IgD-negative memory B cell (primary cell): Measurements from ENCODE around the gene SRGAP2. TPM values are rescaled to one million over a fixed set of nuclear protein-coding genes. Genes with fewer than 3 reads are reported as not detected.
"Not testable (repeated sequence)": the region's sequence is repeated elsewhere in the genome, so short reads cannot be mapped to it uniquely, and the experiment has no call there.

Experiments used
- H3K27ac Mint-ChIP-seq, 3 donors: one replicate each; pipeline ENCODE4 v1.8.0; 2020 to 2022; ENCODE audit warnings: mild to moderate bottlenecking in 3 of 3, mixed read lengths in 3 of 3, moderate library complexity in 1 of 3
- H3K27me3 Mint-ChIP-seq: one replicate; pipeline ENCODE4 v1.8.0; 2021; ENCODE audit warnings: mixed read lengths
- H3K36me3 Mint-ChIP-seq: one replicate; pipeline ENCODE4 v1.8.0; 2020; ENCODE audit warnings: mild to moderate bottlenecking, mixed read lengths
- H3K4me1 Mint-ChIP-seq, 3 donors: one replicate each; pipeline ENCODE4 v1.8.0; 2020 to 2022; ENCODE audit warnings: mixed read lengths in 3 of 3, mild to moderate bottlenecking in 1 of 3
- H3K4me3 Mint-ChIP-seq, 4 donors: one replicate each; pipeline ENCODE4 v1.8.0; 2020 to 2022; ENCODE audit warnings: mild to moderate bottlenecking in 4 of 4, mixed read lengths in 4 of 4, moderate library complexity in 3 of 4
- H3K9me3 Mint-ChIP-seq, 3 donors: one replicate each; pipeline ENCODE4 v1.8.0; 2020 to 2021; ENCODE audit warnings: mixed read lengths in 3 of 3, mild to moderate bottlenecking in 1 of 3
- polyA plus RNA-seq: library from polyadenylated mRNA; unstranded; fragments of 300-500 nt; fragmentation: Illumina TruSeq; gene quantifications from one replicate; pipeline ENCODE4 v1.2.3, GENCODE V29; 2021

SRGAP2 gene
- polyA plus RNA-seq, 1 donor from 2014 or later: 22.8 TPM

GRCh38 chr1:206229286-206229685, 25.9 kb downstream of the SRGAP2 start:
- H3K4me3 Mint-ChIP-seq, H3K36me3 Mint-ChIP-seq, H3K4me1 Mint-ChIP-seq, H3K27ac Mint-ChIP-seq, H3K9me3 Mint-ChIP-seq, H3K27me3 Mint-ChIP-seq: not testable (repeated sequence)

DNA sequence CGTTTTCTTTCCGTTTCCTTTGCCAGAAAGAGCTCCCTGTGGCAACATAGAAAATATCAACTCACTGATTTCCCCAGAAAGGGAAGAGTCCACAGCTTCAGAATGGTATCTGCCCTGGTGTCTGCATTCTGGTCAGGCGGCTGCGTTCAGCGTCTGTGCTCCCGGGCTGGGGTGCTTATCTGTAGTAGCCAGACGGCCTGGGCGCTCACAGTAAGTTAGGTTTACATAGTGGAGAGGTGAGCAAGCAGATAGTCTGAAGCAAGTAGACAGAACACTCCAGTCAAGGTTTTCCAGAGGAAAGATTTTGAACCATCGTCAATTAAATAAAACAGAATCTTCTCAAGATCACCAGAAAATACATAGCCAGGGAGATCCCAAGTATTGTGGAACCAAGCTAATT, 28.6 kb downstream of the SRGAP2 start:
- not testable (repeated sequence) for H3K4me3 Mint-ChIP-seq, H3K4me1 Mint-ChIP-seq, H3K27ac Mint-ChIP-seq, H3K36me3 Mint-ChIP-seq, H3K9me3 Mint-ChIP-seq, H3K27me3 Mint-ChIP-seq

- H3K36me3 Mint-ChIP-seq, H3K27ac Mint-ChIP-seq, H3K9me3 Mint-ChIP-seq, H3K27me3 Mint-ChIP-seq, H3K4me1 Mint-ChIP-seq, H3K4me3 Mint-ChIP-seq: not testable (repeated sequence)
Measured at GRCh38 chr1:206232970-206233645, 29.8 kb downstream of the SRGAP2 start.

DNA sequence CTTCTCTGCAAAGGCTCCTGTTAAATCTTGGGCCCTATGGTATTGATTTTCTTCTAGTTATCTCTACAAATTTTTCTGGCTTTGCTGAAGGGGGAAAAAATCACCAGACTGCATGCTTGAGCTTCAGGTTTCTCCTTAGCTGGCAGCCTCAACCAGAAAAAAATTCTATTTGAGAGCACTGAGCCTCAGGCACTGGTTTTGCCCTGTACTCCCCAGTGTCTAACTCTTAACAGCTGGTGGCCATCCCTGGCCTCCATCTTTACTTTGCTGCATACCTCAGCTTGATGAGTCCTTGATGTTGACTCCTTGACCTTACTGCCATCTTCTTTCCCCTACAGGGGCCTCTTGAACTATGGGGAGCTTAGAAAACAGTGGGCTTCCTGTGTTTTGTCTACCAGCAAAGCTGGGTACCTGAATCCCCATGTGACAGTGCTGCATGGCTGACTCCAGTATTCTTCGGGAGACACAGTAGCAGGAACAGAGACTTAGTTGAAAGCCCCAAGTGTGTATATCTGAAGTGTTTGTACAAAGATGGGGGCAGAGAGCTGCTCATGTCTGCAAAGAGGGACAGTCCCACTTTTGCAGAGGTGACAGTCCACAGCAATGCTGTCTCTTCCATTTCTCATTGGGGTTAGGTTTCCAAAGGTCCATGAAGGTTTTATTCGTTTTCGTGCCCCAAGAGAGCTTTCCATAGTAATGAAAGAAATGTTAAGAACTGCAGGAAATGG, 31.0 kb downstream of the SRGAP2 start:
- not testable (repeated sequence) for H3K9me3 Mint-ChIP-seq, H3K27ac Mint-ChIP-seq, H3K4me3 Mint-ChIP-seq, H3K27me3 Mint-ChIP-seq, H3K4me1 Mint-ChIP-seq, H3K36me3 Mint-ChIP-seq

DNA sequence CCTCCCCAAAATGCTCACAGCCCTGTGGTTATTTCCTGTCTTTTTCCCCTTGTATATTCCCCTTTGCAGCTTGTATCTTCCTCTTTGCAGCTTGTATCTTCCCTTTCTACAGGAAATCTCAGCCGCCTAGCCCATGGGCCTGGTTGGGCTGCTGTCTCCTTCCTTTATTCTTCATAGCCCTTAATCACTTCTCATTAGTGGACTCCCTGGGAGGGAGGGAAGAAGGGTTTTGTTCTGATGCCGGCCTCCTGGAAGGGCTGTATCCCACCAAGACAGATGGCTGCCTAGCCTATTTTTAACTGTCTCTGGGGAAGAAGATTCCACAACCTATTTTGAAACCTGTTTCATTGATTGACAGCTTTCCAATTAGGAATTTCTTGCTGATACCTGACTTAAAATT, 31.8 kb downstream of the SRGAP2 start:
- not testable (repeated sequence) for H3K27me3 Mint-ChIP-seq, H3K9me3 Mint-ChIP-seq, H3K27ac Mint-ChIP-seq, H3K4me1 Mint-ChIP-seq, H3K36me3 Mint-ChIP-seq, H3K4me3 Mint-ChIP-seq

- Mint-ChIP-seq H3K4me3 (peak overlapping the region in 1 of 4 donors; percentile 55), H3K27ac (peak overlapping the region; percentile 46 to 87 (median 56))
Measured at GRCh38 chr1:206240288-206240687, 36.9 kb downstream of the SRGAP2 start.

DNA sequence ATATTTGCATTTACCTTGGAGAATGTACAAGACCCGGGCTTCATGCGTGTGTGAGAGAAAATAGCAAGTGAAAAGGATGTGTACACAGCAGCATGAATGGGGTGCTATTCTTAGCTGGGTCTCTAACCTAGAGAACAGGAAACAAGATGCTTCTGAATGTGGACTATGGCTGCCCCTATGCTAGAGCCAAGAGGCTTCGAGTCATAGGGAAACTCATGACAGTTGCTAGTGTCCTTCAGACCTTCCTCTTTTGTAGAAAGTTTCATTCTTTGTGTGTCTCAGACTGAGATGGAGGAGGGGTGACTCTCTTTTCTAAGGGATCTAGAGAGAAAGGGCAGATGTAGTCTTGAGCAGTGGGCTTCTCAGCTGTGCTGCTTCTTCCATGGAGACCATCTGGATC, 40.0 kb downstream of the SRGAP2 start:
- H3K27me3 Mint-ChIP-seq, H3K4me1 Mint-ChIP-seq, H3K36me3 Mint-ChIP-seq, H3K9me3 Mint-ChIP-seq: not testable (repeated sequence)
- Mint-ChIP-seq H3K27ac (peak overlapping the region in 1 of 3 donors; percentile 76), H3K4me3 (peak overlapping the region in 2 of 4 donors; percentile 4 to 25)

More at GRCh38 chr1:206240288-206240687, 36.9 kb downstream of the SRGAP2 start:
- not testable (repeated sequence) for H3K4me1 Mint-ChIP-seq, H3K9me3 Mint-ChIP-seq, H3K36me3 Mint-ChIP-seq, H3K27me3 Mint-ChIP-seq

DNA sequence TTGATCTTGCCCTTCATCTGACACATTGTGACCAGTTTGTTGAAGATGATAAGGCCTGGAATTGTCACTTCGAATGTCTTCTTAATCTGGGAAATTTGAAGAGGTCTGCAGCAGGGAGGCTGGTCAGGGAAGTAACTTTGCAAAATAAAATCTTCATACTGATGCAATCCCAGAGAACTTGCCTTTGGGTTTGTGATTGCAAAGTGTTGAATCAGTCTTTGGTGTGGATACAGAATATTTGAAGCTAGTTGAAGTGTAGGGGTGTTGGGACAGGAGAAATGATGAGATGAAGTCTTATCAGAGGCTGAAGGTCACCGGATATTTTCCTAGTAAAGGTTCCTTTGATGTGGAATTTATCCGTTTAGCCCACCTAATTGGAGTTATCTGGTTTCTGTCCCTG, 42.1 kb downstream of the SRGAP2 start:
- H3K4me3 Mint-ChIP-seq, H3K9me3 Mint-ChIP-seq, H3K27ac Mint-ChIP-seq: not testable (repeated sequence)

DNA sequence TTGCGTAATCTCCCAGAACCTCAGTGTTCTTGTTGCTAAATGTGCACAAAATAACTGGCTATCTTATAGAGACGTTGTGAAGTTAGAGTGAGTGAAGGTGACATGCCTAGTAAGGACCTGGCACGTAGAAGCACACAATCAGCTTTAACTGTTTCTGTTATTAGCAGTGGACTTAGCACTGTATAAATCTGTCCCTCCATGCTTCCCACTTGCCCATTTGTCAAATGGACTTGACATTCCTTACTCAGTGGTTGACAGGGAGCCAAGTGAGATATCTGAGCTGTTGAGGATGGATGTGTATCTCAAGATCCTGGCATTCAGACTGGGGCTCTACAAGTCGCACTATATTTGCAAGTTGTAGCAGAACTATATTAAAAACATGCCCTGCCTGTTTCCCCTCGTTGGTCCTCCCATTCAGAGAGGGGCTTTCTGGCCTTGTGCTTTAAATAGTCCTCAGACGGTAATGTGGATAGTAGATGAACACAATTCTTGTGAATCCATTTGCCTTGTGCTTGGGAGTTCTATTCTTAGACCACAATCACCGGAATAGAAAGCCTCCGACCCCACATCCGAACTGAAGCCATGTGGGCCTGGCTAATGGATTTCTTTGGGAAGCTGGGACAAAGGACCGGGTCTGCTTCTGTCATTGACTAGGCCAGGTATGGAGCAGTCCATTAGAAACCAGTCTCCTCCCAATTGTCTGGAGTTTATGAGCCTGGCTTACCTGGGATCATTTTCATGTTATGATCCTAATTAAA, 43.0 kb downstream of the SRGAP2 start:
- H3K9me3 Mint-ChIP-seq, H3K27me3 Mint-ChIP-seq, H3K4me3 Mint-ChIP-seq, H3K4me1 Mint-ChIP-seq, H3K27ac Mint-ChIP-seq, H3K36me3 Mint-ChIP-seq: not testable (repeated sequence)

More for the DNA sequence above, 42.1 kb downstream of the SRGAP2 start:
- H3K4me1 Mint-ChIP-seq, H3K27me3 Mint-ChIP-seq, H3K36me3 Mint-ChIP-seq: not testable (repeated sequence)

DNA sequence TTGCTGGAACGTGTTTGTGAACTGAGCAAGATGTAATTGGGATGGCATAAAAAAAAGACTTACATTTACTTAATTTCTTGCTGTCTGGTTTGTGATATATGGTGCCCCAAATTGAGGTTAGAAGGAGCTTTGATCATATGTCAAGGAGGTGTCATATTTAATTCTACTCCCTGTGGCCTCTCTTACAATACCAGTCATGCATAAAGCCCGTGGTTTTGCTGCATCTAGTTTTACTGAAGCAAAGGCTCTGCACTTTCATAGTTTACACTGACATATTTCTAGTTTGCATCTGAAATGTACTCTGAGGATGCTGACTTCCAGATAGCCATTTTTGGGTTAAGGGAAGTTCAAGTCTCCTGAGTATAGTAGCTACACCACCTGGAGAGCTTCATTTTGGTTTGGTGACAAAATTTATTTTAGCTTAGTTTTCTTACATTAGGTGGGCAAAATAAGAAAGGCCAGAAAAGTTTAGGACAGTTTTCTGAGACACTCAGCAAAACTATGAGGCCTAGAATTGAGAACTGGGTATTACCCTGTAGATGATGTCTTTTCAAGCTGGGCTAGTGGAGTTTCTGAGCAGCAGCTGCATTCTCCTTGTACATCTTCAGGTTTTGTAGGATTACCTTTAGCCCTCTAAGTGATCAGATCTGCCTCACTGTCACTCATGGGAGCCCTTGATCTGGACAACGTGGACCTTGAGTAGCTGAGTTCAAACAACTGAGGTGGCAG, 47.8 kb downstream of the SRGAP2 start:
- H3K27me3 Mint-ChIP-seq, H3K9me3 Mint-ChIP-seq, H3K27ac Mint-ChIP-seq, H3K36me3 Mint-ChIP-seq, H3K4me3 Mint-ChIP-seq, H3K4me1 Mint-ChIP-seq: not testable (repeated sequence)

DNA sequence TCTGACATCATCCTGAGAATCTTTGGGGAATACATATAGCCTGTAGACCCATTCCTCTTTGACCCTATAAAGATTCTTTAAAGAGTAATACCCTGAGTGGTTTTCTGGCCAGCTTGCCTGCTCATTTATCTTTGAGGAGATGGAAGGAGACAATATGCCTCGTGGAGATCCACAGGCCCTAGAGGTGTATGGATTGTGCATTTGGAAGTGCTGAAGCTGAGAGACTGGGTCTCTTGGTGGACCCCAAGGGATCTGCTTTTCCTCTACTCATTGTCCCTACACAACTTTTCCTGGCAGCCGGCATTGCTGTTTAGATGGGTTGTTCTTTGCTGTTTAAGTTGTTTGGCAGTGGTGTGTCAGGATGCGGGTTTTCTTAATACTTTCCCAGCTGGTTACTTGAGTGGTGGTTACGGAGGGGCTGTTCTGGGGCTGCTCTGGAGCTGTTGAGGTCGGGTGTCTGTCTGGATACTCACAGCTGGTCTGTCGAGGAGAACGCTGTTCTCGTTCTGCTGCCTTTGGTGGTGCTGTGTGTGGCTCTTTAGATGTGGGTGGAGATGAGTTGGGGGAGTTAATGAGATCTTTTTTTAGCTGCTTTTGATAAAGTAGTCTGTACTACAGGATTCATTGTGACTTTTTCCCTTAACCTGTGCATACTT, 49.5 kb downstream of the SRGAP2 start:
- H3K36me3 Mint-ChIP-seq, H3K4me3 Mint-ChIP-seq, H3K9me3 Mint-ChIP-seq, H3K27me3 Mint-ChIP-seq: not testable (repeated sequence)
- Mint-ChIP-seq H3K27ac (peak overlapping the region in 1 of 3 donors; percentile 62), H3K4me1 (peaks cover 4 to 10% (median 7%) of the 10 kb centered on the region in 3 donors)

Other genes with a start within 250 kb of the SRGAP2 start
- not detected for gene RAB7B, start 200.1 kb upstream of the SRGAP2 start, polyA plus RNA-seq
- gene CTSE, start 179.6 kb upstream of the SRGAP2 start, polyA plus RNA-seq: not detected
- gene RHEX, start 150.4 kb upstream of the SRGAP2 start, polyA plus RNA-seq: 2.0 TPM
- not detected for gene AVPR1B, start 86.2 kb upstream of the SRGAP2 start, polyA plus RNA-seq
- 0.51 TPM for gene FAM72A, start 702 bp upstream of the SRGAP2 start, polyA plus RNA-seq